ENCODE data around the gene EPS8L2.

- no peak for TF ChIP-seq CTCF (IDR thresholded peaks at IDR 0.05; ENCODE audit: control extremely low read depth in 1 of 3, insufficient read depth in 1 of 3, low read depth in 1 of 3, low read length in 3 of 3)
- TF ChIP-seq USF2 (IDR thresholded peaks at IDR 0.05; ENCODE audit: low read length) = no peak
- no peak for TF ChIP-seq JUND (IDR thresholded peaks at IDR 0.05; ENCODE audit: low read length)
- TF ChIP-seq POLR2A (IDR thresholded peaks at IDR 0.05; ENCODE audit: control extremely low read depth in 1 of 2, low read depth in 2 of 2, low read length in 2 of 2) = no peak
- no peak for TF ChIP-seq TAF1 (IDR thresholded peaks at IDR 0.05; ENCODE audit: low read depth, low read length)
- no peak for TF ChIP-seq TBP (IDR thresholded peaks at IDR 0.05; ENCODE audit: low read depth, low read length)
Observed at GRCh38 chr11:689625-690024, 16.4 kb upstream of the EPS8L2 start.

Data from H1 (cell line).